ENCODE measurements around the gene LTF. TPM values are rescaled to one million over a fixed set of nuclear protein-coding genes. Genes with fewer than 3 reads are reported as not detected.

The LTF gene
- total and polyA plus RNA-seq, 2 experiments from 2014 or later = 0.73 to 1.3 TPM

- TF ChIP-seq REST (IDR thresholded peaks at IDR 0.05; ENCODE audit: unreplicated experiment) (no peak), NANOG (IDR thresholded peaks at IDR 0.05; ENCODE audit: borderline replicate concordance) (no peak), JUNB (IDR thresholded peaks at IDR 0.05; ENCODE audit: unreplicated experiment) (no peak), EZH2 (IDR thresholded peaks at IDR 0.05; ENCODE audit: low read depth, unreplicated experiment) (no peak), ZNF114 (CRISPR knock-in tag; IDR thresholded peaks at IDR 0.05) (no peak), ETS1 (IDR thresholded peaks at IDR 0.05) (no peak), ZNF331 (CRISPR knock-in tag; IDR thresholded peaks at IDR 0.05; ENCODE audit: low read depth) (no peak)
- TF ChIP-seq, protein P1, sequence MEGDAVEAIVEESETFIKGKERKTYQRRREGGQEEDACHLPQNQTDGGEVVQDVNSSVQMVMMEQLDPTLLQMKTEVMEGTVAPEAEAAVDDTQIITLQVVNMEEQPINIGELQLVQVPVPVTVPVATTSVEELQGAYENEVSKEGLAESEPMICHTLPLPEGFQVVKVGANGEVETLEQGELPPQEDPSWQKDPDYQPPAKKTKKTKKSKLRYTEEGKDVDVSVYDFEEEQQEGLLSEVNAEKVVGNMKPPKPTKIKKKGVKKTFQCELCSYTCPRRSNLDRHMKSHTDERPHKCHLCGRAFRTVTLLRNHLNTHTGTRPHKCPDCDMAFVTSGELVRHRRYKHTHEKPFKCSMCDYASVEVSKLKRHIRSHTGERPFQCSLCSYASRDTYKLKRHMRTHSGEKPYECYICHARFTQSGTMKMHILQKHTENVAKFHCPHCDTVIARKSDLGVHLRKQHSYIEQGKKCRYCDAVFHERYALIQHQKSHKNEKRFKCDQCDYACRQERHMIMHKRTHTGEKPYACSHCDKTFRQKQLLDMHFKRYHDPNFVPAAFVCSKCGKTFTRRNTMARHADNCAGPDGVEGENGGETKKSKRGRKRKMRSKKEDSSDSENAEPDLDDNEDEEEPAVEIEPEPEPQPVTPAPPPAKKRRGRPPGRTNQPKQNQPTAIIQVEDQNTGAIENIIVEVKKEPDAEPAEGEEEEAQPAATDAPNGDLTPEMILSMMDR (conservative IDR thresholded peaks at IDR 0.05; ENCODE audit: low read depth in 2 of 2) = no peak
Measured at GRCh38 chr3:46477756-46478155, 13.1 kb upstream of the LTF start (continued).

DNA sequence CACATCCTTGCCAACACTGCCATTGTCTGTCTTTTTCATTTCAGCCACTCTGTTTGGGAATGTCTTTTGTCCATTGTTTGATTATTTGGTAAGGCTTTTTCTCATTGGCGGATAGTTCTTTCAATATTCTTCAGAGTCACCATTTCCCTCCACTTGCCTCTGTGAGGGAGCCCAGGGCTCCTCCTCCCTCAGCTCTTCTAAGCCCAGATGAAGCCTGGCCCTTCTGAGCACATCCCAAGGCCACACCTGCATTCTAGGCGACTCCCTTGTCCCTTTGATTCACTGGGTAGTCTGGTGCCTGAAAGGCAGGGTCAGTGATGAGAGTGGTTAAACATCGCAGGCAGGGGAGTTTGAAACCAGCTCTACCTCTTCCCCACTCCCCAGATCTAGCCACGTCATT lies 12.4 kb upstream of the LTF start:
- Mint-ChIP-seq H3K27me3 (ENCODE audit: insufficient read depth, low read depth, poor library complexity) (peaks cover 10% of the 10 kb centered on the region), H3K9me3 (peaks cover 12% of the 10 kb centered on the region; the same call in 2 of the 3 replicates), H3K4me1 (no peaks in the 10 kb centered on the region; the same call in 2 of the 3 replicates), H3K4me3 (no peak overlapping the region), H3K36me3 (ENCODE audit: low read depth) (no peaks in the 10 kb centered on the region; the same call in 2 of the 3 replicates), H3K27ac (no peak overlapping the region)
- peak; percentile 26 for DNase-seq (ENCODE audit: low spot score)
- Histone ChIP-seq H4K20me1 (replicated peaks; ENCODE audit: insufficient read depth) (no peaks in the 10 kb centered on the region), H3K9me2 (ENCODE audit: insufficient read depth) (peaks cover 8% of the 10 kb centered on the region; the same call in 1 of the 2 replicates), H3K27ac (ENCODE audit: low read depth) (no peak overlapping the region), H3K4me1 (ENCODE audit: insufficient read depth) (no peaks in the 10 kb centered on the region), H2AFZ (no peak overlapping the region), H3K27me3 (ENCODE audit: insufficient read depth) (no peaks in the 10 kb centered on the region), H3K4me2 (no peak overlapping the region), H3K4me3 (no peak overlapping the region), H3K79me2 (replicated peaks; ENCODE audit: insufficient read depth) (no peaks in the 10 kb centered on the region), H3K36me3 (ENCODE audit: insufficient read depth) (peaks cover 2% of the 10 kb centered on the region; the same call in 1 of the 2 replicates), H3F3A (replicated peaks; ENCODE audit: low read depth) (no peaks in the 10 kb centered on the region)
- ATAC-seq = peak; percentile 76
- TF ChIP-seq REST (IDR thresholded peaks at IDR 0.05; ENCODE audit: unreplicated experiment) (no peak), ETS1 (IDR thresholded peaks at IDR 0.05) (no peak)
